Mesothelial cell of epicardium (in vitro differentiated cells): ENCODE results near the gene LOXL4. TPM values are rescaled to one million over a fixed set of nuclear protein-coding genes. Genes with fewer than 3 reads are reported as not detected.

Source experiments
- DNase-seq, 2 experiments: peaks; one replicate each; pipeline ENCODE4 v3.0.0; 2021; ENCODE audit warnings: low spot score in 2 of 2; ENCODE audit not compliant: unreplicated experiment in 2 of 2
- H3K27ac Mint-ChIP-seq: 2 replicates; pipeline ENCODE4 v1.8.0; 2021; ENCODE audit warnings: mixed read lengths
- H3K27me3 Mint-ChIP-seq: 2 replicates; pipeline ENCODE4 v1.8.0; 2021; ENCODE audit warnings: low read depth, mixed read lengths
- H3K36me3 Mint-ChIP-seq: 2 replicates; pipeline ENCODE4 v1.8.0; 2021; ENCODE audit warnings: mixed read lengths
- H3K4me1 Mint-ChIP-seq: 2 replicates; pipeline ENCODE4 v1.8.0; 2021; ENCODE audit warnings: mixed read lengths
- H3K4me3 Mint-ChIP-seq: 2 replicates; pipeline ENCODE4 v1.8.0; 2021; ENCODE audit warnings: mild to moderate bottlenecking, moderate library complexity, mixed read lengths
- H3K9me3 Mint-ChIP-seq: 2 replicates; pipeline ENCODE4 v1.8.0; 2021; ENCODE audit warnings: mixed read lengths
- CTCF ChIP-seq: fragments of 200-600 bp; sonication (generic); IDR thresholded peaks from one replicate; pipeline ENCODE4 v1.5.0; 2021; ENCODE audit warnings: antibody characterized with exemption; ENCODE audit not compliant: unreplicated experiment
- total RNA-seq: library from RNA; stranded (reverse); gene quantifications from 3 replicates; pipeline ENCODE4 v1.2.1, GENCODE V29; 2021

LOXL4 gene
- total RNA-seq, 1 donor from 2014 or later = 7.9 TPM

- no peak overlapping the region for H3K27ac Mint-ChIP-seq
- no peak for TF ChIP-seq CTCF
- H3K27me3 Mint-ChIP-seq = peaks cover 45% of the 10 kb centered on the region
- H3K9me3 Mint-ChIP-seq = no peaks in the 10 kb centered on the region
- H3K4me3 Mint-ChIP-seq = no peak overlapping the region
- H3K36me3 Mint-ChIP-seq = no peaks in the 10 kb centered on the region
- no peak for DNase-seq
- H3K4me1 Mint-ChIP-seq = peaks cover 11% of the 10 kb centered on the region
These were observed 32.7 kb upstream of the LOXL4 start for GRCh38 chr10:98300526-98301229.

- Mint-ChIP-seq H3K27me3 (peaks cover 39% of the 10 kb centered on the region), H3K4me3 (no peak overlapping the region), H3K4me1 (peaks cover 11% of the 10 kb centered on the region), H3K9me3 (no peaks in the 10 kb centered on the region), H3K36me3 (no peaks in the 10 kb centered on the region), H3K27ac (no peak overlapping the region)
- TF ChIP-seq CTCF = no peak
- DNase-seq = no peak
These were observed 31.3 kb upstream of the LOXL4 start for GRCh38 chr10:98299341-98299740.

- H3K36me3 Mint-ChIP-seq = no peaks in the 10 kb centered on the region
- H3K9me3 Mint-ChIP-seq = no peaks in the 10 kb centered on the region
- TF ChIP-seq CTCF = no peak
- DNase-seq = no peak
- no peak overlapping the region for H3K4me3 Mint-ChIP-seq
- peaks cover 11% of the 10 kb centered on the region for H3K4me1 Mint-ChIP-seq
- no peak overlapping the region for H3K27ac Mint-ChIP-seq
- H3K27me3 Mint-ChIP-seq = peaks cover 31% of the 10 kb centered on the region
These were observed 28.5 kb upstream of the LOXL4 start for GRCh38 chr10:98296524-98296923.

- no peak overlapping the region for H3K4me3 Mint-ChIP-seq
- no peak for TF ChIP-seq CTCF
- DNase-seq = no peak
- no peaks in the 10 kb centered on the region for H3K36me3 Mint-ChIP-seq
- H3K4me1 Mint-ChIP-seq = peaks cover 11% of the 10 kb centered on the region
- H3K9me3 Mint-ChIP-seq = no peaks in the 10 kb centered on the region
- H3K27me3 Mint-ChIP-seq = peaks cover 31% of the 10 kb centered on the region
- no peak overlapping the region for H3K27ac Mint-ChIP-seq
These were observed 27.9 kb upstream of the LOXL4 start for GRCh38 chr10:98295907-98296306.

GRCh38 chr10:98295401-98295811 is 27.4 kb upstream of the LOXL4 start:
- Mint-ChIP-seq H3K27ac (no peak overlapping the region), H3K36me3 (no peaks in the 10 kb centered on the region), H3K4me3 (no peak overlapping the region), H3K4me1 (peaks cover 11% of the 10 kb centered on the region), H3K9me3 (no peaks in the 10 kb centered on the region), H3K27me3 (peaks cover 29% of the 10 kb centered on the region)
- no peak for TF ChIP-seq CTCF
- DNase-seq = no peak
